DND-41 (cell line): ENCODE data around the gene UBA7.

Experiments used
- EZH2 ChIP-seq: IDR thresholded peaks from 3 replicates; pipeline ENCODE4 v1.6.1; 2012; ENCODE audit warnings: borderline replicate concordance, low read depth, mild to moderate bottlenecking, moderate library complexity, low read length, inconsistent platforms; ENCODE audit not compliant: severe bottlenecking
- TF ChIP-seq, protein P1 (sequence below): IDR thresholded peaks from 2 replicates; pipeline ENCODE4 v1.5.1; 2012; ENCODE audit warnings: borderline replicate concordance, low read length, moderate library complexity, mild to moderate bottlenecking; ENCODE audit not compliant: poor library complexity, severe bottlenecking; ENCODE audit errors: extremely low read depth

GRCh38 chr3:49802719-49803464 is 10.9 kb downstream of the UBA7 start, which contains the start of gene INKA1:
- TF ChIP-seq, protein P1, sequence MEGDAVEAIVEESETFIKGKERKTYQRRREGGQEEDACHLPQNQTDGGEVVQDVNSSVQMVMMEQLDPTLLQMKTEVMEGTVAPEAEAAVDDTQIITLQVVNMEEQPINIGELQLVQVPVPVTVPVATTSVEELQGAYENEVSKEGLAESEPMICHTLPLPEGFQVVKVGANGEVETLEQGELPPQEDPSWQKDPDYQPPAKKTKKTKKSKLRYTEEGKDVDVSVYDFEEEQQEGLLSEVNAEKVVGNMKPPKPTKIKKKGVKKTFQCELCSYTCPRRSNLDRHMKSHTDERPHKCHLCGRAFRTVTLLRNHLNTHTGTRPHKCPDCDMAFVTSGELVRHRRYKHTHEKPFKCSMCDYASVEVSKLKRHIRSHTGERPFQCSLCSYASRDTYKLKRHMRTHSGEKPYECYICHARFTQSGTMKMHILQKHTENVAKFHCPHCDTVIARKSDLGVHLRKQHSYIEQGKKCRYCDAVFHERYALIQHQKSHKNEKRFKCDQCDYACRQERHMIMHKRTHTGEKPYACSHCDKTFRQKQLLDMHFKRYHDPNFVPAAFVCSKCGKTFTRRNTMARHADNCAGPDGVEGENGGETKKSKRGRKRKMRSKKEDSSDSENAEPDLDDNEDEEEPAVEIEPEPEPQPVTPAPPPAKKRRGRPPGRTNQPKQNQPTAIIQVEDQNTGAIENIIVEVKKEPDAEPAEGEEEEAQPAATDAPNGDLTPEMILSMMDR = no peak
- TF ChIP-seq EZH2 = no peak
